DOHH2 (cell line): ENCODE measurements around the gene TET2.

ENCODE experiments used
- EZH2phosphoT487 ChIP-seq: fragments of 200-600 bp; sonication (generic); IDR thresholded peaks from 2 replicates; pipeline ENCODE4 v1.6.1; 2017; ENCODE audit warnings: borderline replicate concordance, mild to moderate bottlenecking, antibody characterized with exemption, low read length, moderate library complexity, mixed read lengths
- TF ChIP-seq, protein P1 (sequence below): fragments of 200-600 bp; sonication (generic); IDR thresholded peaks from one replicate; pipeline ENCODE4 v1.5.1; 2014; ENCODE audit warnings: antibody characterized with exemption, mild to moderate bottlenecking, low read depth, low read length; ENCODE audit not compliant: poor library complexity, severe bottlenecking

DNA sequence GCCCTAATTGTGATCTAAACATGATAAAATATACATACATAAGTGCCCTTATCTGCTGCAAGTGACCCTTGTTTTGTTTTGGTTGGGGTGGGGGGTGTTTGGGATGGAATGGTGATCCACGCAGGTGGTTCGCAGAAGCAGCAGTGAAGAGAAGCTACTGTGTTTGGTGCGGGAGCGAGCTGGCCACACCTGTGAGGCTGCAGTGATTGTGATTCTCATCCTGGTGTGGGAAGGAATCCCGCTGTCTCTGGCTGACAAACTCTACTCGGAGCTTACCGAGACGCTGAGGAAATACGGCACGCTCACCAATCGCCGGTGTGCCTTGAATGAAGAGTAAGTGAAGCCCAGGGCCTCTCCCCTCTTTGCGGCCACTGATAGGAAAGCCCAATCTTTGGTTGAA lies 96.8 kb downstream of the TET2 start:
- TF ChIP-seq, protein P1, sequence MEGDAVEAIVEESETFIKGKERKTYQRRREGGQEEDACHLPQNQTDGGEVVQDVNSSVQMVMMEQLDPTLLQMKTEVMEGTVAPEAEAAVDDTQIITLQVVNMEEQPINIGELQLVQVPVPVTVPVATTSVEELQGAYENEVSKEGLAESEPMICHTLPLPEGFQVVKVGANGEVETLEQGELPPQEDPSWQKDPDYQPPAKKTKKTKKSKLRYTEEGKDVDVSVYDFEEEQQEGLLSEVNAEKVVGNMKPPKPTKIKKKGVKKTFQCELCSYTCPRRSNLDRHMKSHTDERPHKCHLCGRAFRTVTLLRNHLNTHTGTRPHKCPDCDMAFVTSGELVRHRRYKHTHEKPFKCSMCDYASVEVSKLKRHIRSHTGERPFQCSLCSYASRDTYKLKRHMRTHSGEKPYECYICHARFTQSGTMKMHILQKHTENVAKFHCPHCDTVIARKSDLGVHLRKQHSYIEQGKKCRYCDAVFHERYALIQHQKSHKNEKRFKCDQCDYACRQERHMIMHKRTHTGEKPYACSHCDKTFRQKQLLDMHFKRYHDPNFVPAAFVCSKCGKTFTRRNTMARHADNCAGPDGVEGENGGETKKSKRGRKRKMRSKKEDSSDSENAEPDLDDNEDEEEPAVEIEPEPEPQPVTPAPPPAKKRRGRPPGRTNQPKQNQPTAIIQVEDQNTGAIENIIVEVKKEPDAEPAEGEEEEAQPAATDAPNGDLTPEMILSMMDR: no peak
- no peak for TF ChIP-seq EZH2phosphoT487
